BE2C (cell line): ENCODE data around the gene PIGT.
A peak's percentile ranks its signal among the peaks of the same experiment; 100 is the strongest.

Experiments used
- DNase-seq: peaks from one replicate; pipeline ENCODE4 v3.0.0-alpha.2; 2020
- H3K27me3 ChIP-seq: fragments of 250-450 bp; sonication (Bioruptor Pico); 2 replicates; pipeline ENCODE4 v1.5.1; 2020; ENCODE audit warnings: mild to moderate bottlenecking
- H3K36me3 ChIP-seq: fragments of 250-450 bp; sonication (Bioruptor Pico); 2 replicates; pipeline ENCODE4 v1.5.1; 2020; ENCODE audit warnings: mild to moderate bottlenecking
- H3K4me1 ChIP-seq: fragments of 250-450 bp; sonication (Bioruptor Pico); 2 replicates; pipeline ENCODE4 v1.5.1; 2020
- H3K4me3 ChIP-seq: 2 replicates; pipeline ENCODE4 v1.5.1; 2011; ENCODE audit warnings: low read depth, low read length
- H3K9me3 ChIP-seq: fragments of 250-450 bp; sonication (Bioruptor Pico); 2 replicates; pipeline ENCODE4 v1.5.1; 2020
- TF ChIP-seq, protein P1 (sequence below): IDR thresholded peaks from 2 replicates; pipeline ENCODE4 v1.5.1; 2012; ENCODE audit warnings: mild to moderate bottlenecking, low read depth, low read length

The PIGT gene

DNA sequence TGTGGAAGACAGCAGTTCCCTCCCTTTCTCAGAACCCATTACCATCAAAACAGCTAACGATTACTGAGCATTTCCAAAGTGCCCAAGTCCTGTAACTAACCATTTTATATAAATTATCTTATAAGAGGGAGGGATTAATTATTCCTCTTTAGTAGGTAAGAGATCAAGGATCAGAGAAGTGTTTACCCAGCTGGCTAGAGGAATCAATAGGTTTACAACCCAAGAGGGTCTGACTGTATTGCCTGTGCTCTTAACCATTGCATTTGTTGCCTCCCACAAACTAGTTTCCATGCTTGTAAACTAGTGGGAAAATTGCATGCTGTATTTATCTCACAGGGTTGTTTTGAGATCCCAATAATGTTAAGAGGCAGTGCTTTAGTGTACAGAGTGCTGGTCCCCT, 11.5 kb upstream of the PIGT start:
- H3K36me3 ChIP-seq: no peaks in the 10 kb centered on the region
- H3K9me3 ChIP-seq: 0 out of 2 replicates have a peak, but pooled peaks cover 3% of the 10 kb centered on the region
- H3K27me3 ChIP-seq: peaks cover 22% of the 10 kb centered on the region
- no peaks in the 10 kb centered on the region for H3K4me1 ChIP-seq
- no peak overlapping the region for H3K4me3 ChIP-seq
- no peak for DNase-seq
- TF ChIP-seq, protein P1, sequence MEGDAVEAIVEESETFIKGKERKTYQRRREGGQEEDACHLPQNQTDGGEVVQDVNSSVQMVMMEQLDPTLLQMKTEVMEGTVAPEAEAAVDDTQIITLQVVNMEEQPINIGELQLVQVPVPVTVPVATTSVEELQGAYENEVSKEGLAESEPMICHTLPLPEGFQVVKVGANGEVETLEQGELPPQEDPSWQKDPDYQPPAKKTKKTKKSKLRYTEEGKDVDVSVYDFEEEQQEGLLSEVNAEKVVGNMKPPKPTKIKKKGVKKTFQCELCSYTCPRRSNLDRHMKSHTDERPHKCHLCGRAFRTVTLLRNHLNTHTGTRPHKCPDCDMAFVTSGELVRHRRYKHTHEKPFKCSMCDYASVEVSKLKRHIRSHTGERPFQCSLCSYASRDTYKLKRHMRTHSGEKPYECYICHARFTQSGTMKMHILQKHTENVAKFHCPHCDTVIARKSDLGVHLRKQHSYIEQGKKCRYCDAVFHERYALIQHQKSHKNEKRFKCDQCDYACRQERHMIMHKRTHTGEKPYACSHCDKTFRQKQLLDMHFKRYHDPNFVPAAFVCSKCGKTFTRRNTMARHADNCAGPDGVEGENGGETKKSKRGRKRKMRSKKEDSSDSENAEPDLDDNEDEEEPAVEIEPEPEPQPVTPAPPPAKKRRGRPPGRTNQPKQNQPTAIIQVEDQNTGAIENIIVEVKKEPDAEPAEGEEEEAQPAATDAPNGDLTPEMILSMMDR: no peak

DNA sequence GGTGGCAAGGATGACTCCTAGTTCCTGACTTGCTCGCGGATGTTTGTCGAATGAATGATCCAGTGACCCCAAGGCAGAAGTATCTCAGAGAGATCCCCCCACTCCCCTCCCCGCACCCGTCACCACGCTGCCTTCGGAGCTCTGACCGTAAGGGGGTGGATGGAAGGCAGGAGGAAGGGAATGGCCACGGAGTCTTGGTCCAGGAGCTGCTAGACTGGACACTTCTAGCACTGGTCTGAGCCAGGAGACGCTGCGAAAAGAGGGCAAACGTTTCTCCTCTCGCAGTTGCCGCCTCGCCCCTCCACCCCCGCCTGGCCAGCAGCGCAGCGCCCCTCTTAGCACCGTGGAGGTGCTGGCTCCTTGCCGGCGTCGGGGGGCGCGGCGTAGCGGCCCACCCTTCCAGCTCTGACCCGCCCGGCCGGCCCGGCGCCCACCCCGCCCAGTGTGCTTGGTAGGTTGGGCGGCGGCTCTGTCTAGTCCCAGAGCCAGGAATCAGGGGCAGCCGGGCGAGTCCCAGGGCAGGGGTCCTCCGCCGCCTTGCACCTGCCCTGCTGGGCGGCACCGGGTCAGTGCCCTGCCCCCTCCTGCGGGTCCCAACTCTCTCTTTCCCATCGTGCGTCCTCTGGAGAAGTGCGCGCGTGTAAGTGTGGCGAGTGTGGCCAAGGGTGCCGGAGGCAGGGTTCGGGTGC, 10.2 kb upstream of the PIGT start:
- DNase-seq: no peak

DNA sequence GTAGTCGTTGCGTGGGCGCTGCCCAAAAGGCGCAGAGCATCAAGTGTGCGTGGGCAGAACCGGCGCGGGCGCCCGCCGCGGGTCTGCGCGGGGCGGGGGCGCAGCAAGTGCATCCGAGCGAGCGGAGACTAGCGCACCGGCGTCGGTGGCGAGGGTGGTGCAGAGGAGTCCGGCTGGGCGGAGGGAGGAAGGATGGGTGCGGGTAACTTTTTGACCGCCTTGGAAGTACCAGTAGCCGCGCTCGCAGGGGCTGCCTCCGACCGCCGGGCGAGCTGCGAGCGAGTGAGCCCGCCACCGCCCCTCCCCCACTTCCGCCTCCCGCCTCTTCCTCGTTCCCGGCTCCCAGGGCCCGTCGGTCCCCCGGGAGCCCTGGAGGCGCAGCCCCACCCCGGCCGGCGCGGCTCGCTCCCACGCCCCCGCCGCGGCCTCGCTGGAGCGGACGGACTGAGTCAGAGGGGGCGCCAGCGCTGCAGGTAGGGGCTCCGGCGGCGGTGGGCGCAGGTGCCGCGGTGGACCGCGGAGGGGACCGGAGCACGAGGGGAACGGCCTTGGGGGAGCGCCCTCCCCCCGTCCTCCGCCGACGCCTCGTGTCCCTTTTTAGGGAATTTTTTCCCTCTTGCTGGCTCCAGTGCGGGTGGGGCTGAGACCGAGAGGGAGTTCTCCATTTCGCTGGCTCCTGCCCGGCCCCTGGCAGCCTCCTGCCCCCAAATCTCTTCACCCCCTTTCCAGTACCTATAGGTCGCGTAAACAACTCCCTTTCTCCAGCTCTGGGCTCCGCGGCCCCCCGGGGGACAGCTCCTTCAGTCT, 9.5 kb upstream of the PIGT start:
- peak; percentile 67 for DNase-seq
- H3K9me3 ChIP-seq: no peaks in the 10 kb centered on the region
- TF ChIP-seq, protein P1: no peak
- peaks cover 3% of the 10 kb centered on the region; the same call in 1 of the 2 replicates for H3K36me3 ChIP-seq
- no peaks in the 10 kb centered on the region for H3K4me1 ChIP-seq
- H3K4me3 ChIP-seq: peak overlapping the region; percentile 71
- peaks cover 22% of the 10 kb centered on the region for H3K27me3 ChIP-seq

More for the DNA sequence above, 10.2 kb upstream of the PIGT start:
- Histone ChIP-seq H3K4me3 (peak overlapping the region; percentile 71), H3K27me3 (peaks cover 22% of the 10 kb centered on the region), H3K4me1 (no peaks in the 10 kb centered on the region), H3K9me3 (0 out of 2 replicates have a peak, but pooled peaks cover 2% of the 10 kb centered on the region), H3K36me3 (peaks cover 3% of the 10 kb centered on the region; the same call in 1 of the 2 replicates)
- TF ChIP-seq, protein P1: no peak

DNA sequence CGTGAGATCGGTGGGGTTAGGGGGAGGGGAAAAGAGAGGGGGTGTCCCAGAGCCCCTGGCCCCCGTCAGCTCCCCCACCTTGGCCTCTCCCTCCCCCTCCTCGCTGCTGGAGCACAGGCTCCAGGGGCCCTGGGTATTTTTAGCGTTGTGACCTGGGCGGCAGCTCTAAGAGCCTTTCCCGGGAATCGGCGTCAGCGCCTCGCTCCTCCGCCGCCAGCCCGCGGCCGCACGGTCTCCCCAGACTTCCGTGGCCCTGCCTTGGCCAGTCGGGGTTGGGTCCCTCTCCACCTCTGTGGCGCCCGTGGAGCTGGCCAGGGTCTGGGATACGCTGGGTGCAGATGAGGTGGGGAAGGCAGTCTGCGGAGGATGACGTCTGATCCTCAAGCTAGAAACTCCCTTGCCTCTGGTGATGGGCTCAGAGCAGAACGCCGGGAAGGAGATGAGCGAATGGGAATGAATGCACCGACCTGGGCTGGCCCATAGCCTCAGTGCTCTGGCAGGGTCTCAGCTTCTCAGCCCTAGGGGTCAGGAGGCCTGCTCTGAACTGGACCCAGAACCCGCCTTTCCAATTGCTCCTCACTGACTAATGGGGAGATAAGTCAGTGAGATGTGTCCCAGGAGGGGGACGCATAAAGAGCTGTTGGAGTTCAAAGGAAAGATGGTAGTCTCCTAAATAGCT, 8.7 kb upstream of the PIGT start:
- Histone ChIP-seq H3K4me1 (no peaks in the 10 kb centered on the region), H3K4me3 (peak overlapping the region; percentile 71), H3K27me3 (peaks cover 22% of the 10 kb centered on the region), H3K36me3 (peaks cover 3% of the 10 kb centered on the region; the same call in 1 of the 2 replicates), H3K9me3 (no peaks in the 10 kb centered on the region)
- no peak for DNase-seq
- TF ChIP-seq, protein P1: no peak

DNA sequence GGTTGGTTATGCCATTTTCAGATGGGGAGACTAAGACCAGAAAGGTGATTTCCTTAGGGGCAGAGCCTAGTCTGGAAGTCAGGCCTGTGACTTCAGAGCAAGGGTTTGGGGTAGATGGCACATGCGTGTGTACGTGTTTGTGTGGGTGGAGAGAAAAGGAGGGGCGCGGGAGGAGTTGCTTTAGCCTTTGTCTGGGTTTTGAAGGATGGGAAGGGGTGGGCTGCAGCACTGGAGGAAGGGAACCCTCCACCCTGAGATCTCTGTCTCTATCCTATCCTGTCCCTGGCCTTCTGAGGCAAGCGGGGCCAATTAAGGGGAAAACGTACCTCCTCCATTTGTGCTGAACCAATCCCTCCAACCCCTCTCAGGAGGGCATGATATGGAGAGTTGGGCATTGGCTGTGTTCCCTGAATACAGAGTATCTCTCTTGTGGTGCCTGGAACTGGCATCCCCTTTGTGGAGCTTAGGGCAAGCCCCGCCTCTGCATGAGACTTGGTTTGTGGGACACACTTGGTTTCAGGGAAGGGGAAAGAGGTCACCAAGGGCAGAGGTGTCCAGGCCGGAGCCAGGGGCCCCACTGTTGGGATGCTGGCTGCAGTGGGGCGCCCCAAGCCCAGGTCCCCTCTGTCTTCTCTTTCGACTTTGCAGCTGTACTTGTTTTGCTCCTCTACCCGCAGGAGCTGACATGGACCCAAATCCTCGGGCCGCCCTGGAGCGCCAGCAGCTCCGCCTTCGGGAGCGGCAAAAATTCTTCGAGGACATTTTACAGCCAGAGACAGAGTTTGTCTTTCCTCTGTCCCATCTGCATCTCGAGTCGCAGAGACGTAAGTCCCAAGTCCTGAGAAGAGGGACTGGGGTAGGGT, 7.9 kb upstream of the PIGT start, which contains the start of gene DBNDD2:
TSS of gene DBNDD2 (plus strand) at position 507 of the 863 bp plus-strand sequence. CDS start at position 686, 179 bp downstream.
- H3K9me3 ChIP-seq: no peaks in the 10 kb centered on the region
- TF ChIP-seq, protein P1: no peak
- H3K4me3 ChIP-seq: peak within 1 kb of the TSS; percentile 71
- no peaks in the 10 kb centered on the region for H3K4me1 ChIP-seq
- H3K36me3 ChIP-seq: peaks cover 3% of the 10 kb centered on the region; the same call in 1 of the 2 replicates
- peaks cover 22% of the 10 kb centered on the region for H3K27me3 ChIP-seq
- DNase-seq: no peak
